T1000 (cell line): ENCODE data around the gene LRRC26.

Experiments
- DNase-seq: peaks from one replicate; lab custom pipeline; 2025; ENCODE audit warnings: mixed read lengths; lab: John Stamatoyannopoulos, UW

Gene LRRC26

GRCh38 chr9:137169896-137170358 is at the start of gene LRRC26:
LRRC26 (minus strand) TSS chr9:137170051; CDS start chr9:137169943, 108 bp downstream.
- no peak for DNase-seq

- DNase-seq, result no peak
Measured at GRCh38 chr9:137218754-137219271, 49.0 kb upstream of the LRRC26 start.

- DNase-seq, result no peak
Measured at GRCh38 chr9:137218212-137218753, 48.4 kb upstream of the LRRC26 start.

- DNase-seq, result no peak
Measured at GRCh38 chr9:137217276-137218211, 47.7 kb upstream of the LRRC26 start.

GRCh38 chr9:137216188-137216965 is 46.5 kb upstream of the LRRC26 start:
- no peak for DNase-seq

GRCh38 chr9:137215196-137215986 is 45.5 kb upstream of the LRRC26 start:
- DNase-seq, result no peak

GRCh38 chr9:137214620-137215019 is 44.8 kb upstream of the LRRC26 start:
- DNase-seq, result no peak

GRCh38 chr9:137213160-137214060 is 43.6 kb upstream of the LRRC26 start:
- no peak for DNase-seq

- DNase-seq, result no peak
Measured at GRCh38 chr9:137212520-137212919, 42.7 kb upstream of the LRRC26 start.

- no peak for DNase-seq
Measured at GRCh38 chr9:137211532-137211931, 41.7 kb upstream of the LRRC26 start.

GRCh38 chr9:137206602-137207001 is 36.8 kb upstream of the LRRC26 start:
- no peak for DNase-seq

GRCh38 chr9:137205126-137206069 is 35.5 kb upstream of the LRRC26 start, which contains the start of the genes NDOR1 and TMEM203:
NDOR1 (plus strand) TSS chr9:137205700; CDS start chr9:137205778, 78 bp downstream.
TMEM203 (minus strand) TSS chr9:137205648; CDS start chr9:137205414, 234 bp downstream.
- DNase-seq, result peak; percentile 58

- DNase-seq, result no peak
Measured at GRCh38 chr9:137204731-137205125, 34.9 kb upstream of the LRRC26 start.

GRCh38 chr9:137202966-137203365 is 33.1 kb upstream of the LRRC26 start:
- DNase-seq, result no peak

GRCh38 chr9:137201205-137201868 is 31.5 kb upstream of the LRRC26 start:
- no peak for DNase-seq

- DNase-seq, result peak; percentile 97
Measured at GRCh38 chr9:137200311-137201204, 30.7 kb upstream of the LRRC26 start, which contains the start of gene TPRN. TPRN (minus strand) TSS chr9:137200741; CDS start chr9:137200711, 30 bp downstream.
